Calu3 (cell line): ENCODE data around the gene ZNF684. TPM values are rescaled to one million over a fixed set of nuclear protein-coding genes. Genes with fewer than 3 reads are reported as not detected.

Experiments
- BruUV-seq: library from RNA; stranded (reverse); fragments of 400-500 nt; replicated peaks from 2 replicates; lab custom pipeline; 2021; lab: Mats Ljungman, UMichigan
- CTCF ChIA-PET: fragments of 300-600 bp; sonication (Branson Sonifier 250); formaldehyde crosslinking; loops from one replicate; lab custom pipeline; 2022; ENCODE audit warnings: antibody characterized with exemption; lab: Charles Lee
- DNase-seq: peaks from one replicate; pipeline ENCODE4 v3.0.0; 2022
- H3K27ac Mint-ChIP-seq: one replicate; pipeline ENCODE4 v1.8.0; 2022; ENCODE audit warnings: mixed read lengths; ENCODE audit not compliant: unreplicated experiment
- H3K27me3 Mint-ChIP-seq: one replicate; pipeline ENCODE4 v1.8.0; 2022; ENCODE audit warnings: mixed read lengths; ENCODE audit not compliant: unreplicated experiment
- H3K36me3 Mint-ChIP-seq: one replicate; pipeline ENCODE4 v1.8.0; 2022; ENCODE audit warnings: mild to moderate bottlenecking, moderate library complexity, mixed read lengths; ENCODE audit not compliant: insufficient read depth, unreplicated experiment
- H3K4me1 Mint-ChIP-seq: one replicate; pipeline ENCODE4 v1.8.0; 2022; ENCODE audit warnings: mild to moderate bottlenecking, low read depth, mixed read lengths; ENCODE audit not compliant: unreplicated experiment
- H3K4me3 Mint-ChIP-seq: one replicate; pipeline ENCODE4 v1.8.0; 2022; ENCODE audit warnings: mild to moderate bottlenecking, low read depth, moderate library complexity, mixed read lengths; ENCODE audit not compliant: unreplicated experiment
- H3K9me3 Mint-ChIP-seq: one replicate; pipeline ENCODE4 v1.8.0; 2022; ENCODE audit warnings: low read depth, mixed read lengths; ENCODE audit not compliant: unreplicated experiment
- CTCF ChIP-seq: fragments of 200-600 bp; IDR thresholded peaks from one replicate; pipeline ENCODE4 v1.8.0; 2022; ENCODE audit warnings: antibody characterized with exemption; ENCODE audit not compliant: unreplicated experiment
- intact Hi-C: fragments of 100-400 bp; cut with micrococcal nuclease; formaldehyde crosslinking; loops from one replicate; pipeline ENCODE4 v1.10.0; 2022; ENCODE audit not compliant: unreplicated experiment
- total RNA-seq: library from RNA; stranded (reverse); gene quantifications from 2 replicates; pipeline ENCODE4 v1.2.3, GENCODE V29; 2022

The ZNF684 gene
- total RNA-seq, 1 experiment from 2014 or later: 5.1 TPM

- intact Hi-C loops: loop anchor here (10.0 kb wide), 1 partner anchor 452 kb away; no protein-coding TSS in a partner anchor
- DNase-seq: peak; percentile 48
- Mint-ChIP-seq H3K36me3 (peaks cover 13% of the 10 kb centered on the region), H3K9me3 (no peaks in the 10 kb centered on the region), H3K4me3 (no peak overlapping the region), H3K27ac (no peak overlapping the region), H3K27me3 (no peaks in the 10 kb centered on the region), H3K4me1 (peaks cover 22% of the 10 kb centered on the region)
- BruUV-seq: no TSS peak
- peak; percentile 60 for TF ChIP-seq CTCF
- CTCF ChIA-PET: interaction anchor here (0.6 to 1.2 kb wide), 3 partner anchors 15 to 82 kb away, joined by 3 to 4 read pairs (median 4); no protein-coding TSS in a partner anchor
These were observed 1.5 kb downstream of the ZNF684 start for GRCh38 chr1:40532844-40533424.

GRCh38 chr1:40534589-40534988 is 3.2 kb downstream of the ZNF684 start:
- BruUV-seq: no TSS peak
- CTCF ChIA-PET: no interaction called here

GRCh38 chr1:40535732-40536131 is 4.3 kb downstream of the ZNF684 start:
- CTCF ChIA-PET: interaction anchor here (0.5 kb wide), 1 partner anchor 50 kb away, joined by 6 read pairs; no protein-coding TSS in a partner anchor
- Mint-ChIP-seq H3K27ac (no peak overlapping the region), H3K4me1 (peaks cover 22% of the 10 kb centered on the region), H3K36me3 (peaks cover 13% of the 10 kb centered on the region), H3K9me3 (no peaks in the 10 kb centered on the region), H3K27me3 (no peaks in the 10 kb centered on the region), H3K4me3 (no peak overlapping the region)
- intact Hi-C loops: loop anchor here (10.0 kb wide), 1 partner anchor 449 kb away; no protein-coding TSS in a partner anchor
- BruUV-seq: no TSS peak
- no peak for TF ChIP-seq CTCF
- DNase-seq: no peak

More at GRCh38 chr1:40534589-40534988, 3.2 kb downstream of the ZNF684 start:
- H3K4me3 Mint-ChIP-seq: no peak overlapping the region
- peaks cover 22% of the 10 kb centered on the region for H3K4me1 Mint-ChIP-seq
- DNase-seq: no peak
- no peak overlapping the region for H3K27ac Mint-ChIP-seq
- peaks cover 13% of the 10 kb centered on the region for H3K36me3 Mint-ChIP-seq
- no peak for TF ChIP-seq CTCF
- intact Hi-C loops: loop anchor here (10.0 kb wide), 1 partner anchor 450 kb away; no protein-coding TSS in a partner anchor
- no peaks in the 10 kb centered on the region for H3K9me3 Mint-ChIP-seq
- no peaks in the 10 kb centered on the region for H3K27me3 Mint-ChIP-seq

- intact Hi-C loops: loop anchor here (10.0 kb wide), 1 partner anchor 445 kb away; no protein-coding TSS in a partner anchor
- BruUV-seq: no TSS peak
- no peaks in the 10 kb centered on the region for H3K4me1 Mint-ChIP-seq
- no peak overlapping the region for H3K27ac Mint-ChIP-seq
- no peaks in the 10 kb centered on the region for H3K27me3 Mint-ChIP-seq
- CTCF ChIA-PET: no interaction called here
- DNase-seq: no peak
- peaks cover 5% of the 10 kb centered on the region for H3K36me3 Mint-ChIP-seq
- peaks cover 2% of the 10 kb centered on the region for H3K9me3 Mint-ChIP-seq
- no peak for TF ChIP-seq CTCF
- H3K4me3 Mint-ChIP-seq: no peak overlapping the region
These were observed 7.9 kb downstream of the ZNF684 start for GRCh38 chr1:40539338-40539737.
